ENCODE results near the gene NPEPL1. TPM values are rescaled to one million over a fixed set of nuclear protein-coding genes. Genes with fewer than 3 reads are reported as not detected.

NPEPL1 gene
- total and polyA plus RNA-seq, 2 of the 8 experiments (the other 6 are each of a cell fraction or from before 2014, with no cell fraction given) = 12.4 to 26.8 TPM

- Histone ChIP-seq H4K91ac (replicated peaks; ENCODE audit: insufficient read length, low read length) (peak overlapping the region; percentile 99), H2BK12ac (ENCODE audit: low read depth, low read length) (peak overlapping the region; percentile 100; the same call in 1 of the 2 replicates), H3K4me3 (ENCODE audit: extremely low read depth in 1 of 4, insufficient read depth in 2 of 4, low read depth in 3 of 4, low read length in 4 of 4) (peak overlapping the region in 1 of 4 experiments; percentile 39; a peak in 1 of 8 replicates), H3K9ac (replicated peaks in 1 of 4; ENCODE audit: extremely low read depth in 1 of 4, low read depth in 3 of 4, low read length in 3 of 4) (no peak overlapping the region), H4K5ac (ENCODE audit: insufficient read length, low read depth, low read length) (peak overlapping the region; percentile 76), H3K9me3 (ENCODE audit: insufficient read depth in 2 of 2, low read depth in 1 of 2, low read length in 1 of 2) (no peaks in the 10 kb centered on the region), H4K20me1 (replicated peaks in 1 of 2; ENCODE audit: control insufficient read depth in 1 of 2, insufficient read depth in 2 of 2, low read length in 2 of 2) (no peaks in the 10 kb centered on the region), H3K79me1 (ENCODE audit: low read depth, low read length) (no peaks in the 10 kb centered on the region; the same call in none of the 2 replicates), H3K4me1 (replicated peaks in 1 of 4; ENCODE audit: control insufficient read depth in 3 of 4, insufficient read depth in 4 of 4, low read length in 3 of 4) (peaks cover 16 to 33% (median 29%) of the 10 kb centered on the region in 4 experiments), H3K27ac (ENCODE audit: low read depth, low read length) (peak overlapping the region; percentile 80; the same call in 1 of the 2 replicates), H3K79me2 (ENCODE audit: control insufficient read depth in 1 of 2, insufficient read depth in 2 of 2, low read length in 2 of 2) (peaks cover 0 to 34% of the 10 kb centered on the region in 2 experiments; a peak in 2 of 4 replicates), H2BK120ac (replicated peaks; ENCODE audit: low read depth, low read length) (peak overlapping the region; percentile 99), H3K23me2 (ENCODE audit: low read depth, low read length) (0 out of 2 replicates have a peak, but pooled peaks cover 2% of the 10 kb centered on the region), H3K23ac (ENCODE audit: insufficient read length) (no peak overlapping the region), H4K8ac (ENCODE audit: extremely low read depth, insufficient read depth, low read length) (no peak overlapping the region), H2BK5ac (ENCODE audit: low read depth, low read length) (peak overlapping the region; percentile 100), H2BK20ac (ENCODE audit: low read length) (peak overlapping the region; percentile 99), H3K56ac (replicated peaks; ENCODE audit: insufficient read length, low read depth, low read length) (peak overlapping the region; percentile 88), H3K36me3 (ENCODE audit: control insufficient read depth in 2 of 4, insufficient read depth in 4 of 4, low read length in 3 of 4) (peaks cover 10 to 61% (median 19%) of the 10 kb centered on the region in 4 experiments), H2BK15ac (ENCODE audit: low read length) (no peak overlapping the region), H3K27me3 (replicated peaks in 1 of 4; ENCODE audit: control insufficient read depth in 3 of 4, extremely low read depth in 1 of 4, insufficient read depth in 3 of 4, low read length in 3 of 4) (no peaks in the 10 kb centered on the region), H2AFZ (ENCODE audit: low read length) (no peak overlapping the region), H2AK5ac (ENCODE audit: low read depth, low read length) (peak overlapping the region; percentile 100; the same call in 1 of the 2 replicates), H3K18ac (ENCODE audit: extremely low read depth, low read length) (peak overlapping the region; percentile 97), H3K14ac (ENCODE audit: insufficient read length) (no peak overlapping the region), H3K4me2 (ENCODE audit: insufficient read depth in 1 of 2, low read depth in 2 of 2, low read length in 2 of 2) (peak overlapping the region; percentile 49 to 84; a peak in 3 of 4 replicates), H3K4ac (replicated peaks; ENCODE audit: insufficient read length, low read depth, low read length) (peak overlapping the region; percentile 99)
- DNase-seq (ENCODE audit: low read depth in 1 of 2, low spot score in 2 of 2) (no peak), FAIRE-seq (no peak)
- POLR2A ChIA-PET (ENCODE audit: partially characterized antibody) = interaction anchor here (0.9 to 15.3 kb wide), 22 partner anchors 8 to 184 kb away, joined by 3 to 242 read pairs (median 5); partner anchors contain the start of genes GNAS and STX16
- CTCF ChIA-PET (ENCODE audit: partially characterized antibody) = interaction anchor here (1.0 to 4.9 kb wide), 7 partner anchors 11 to 190 kb away, joined by 3 to 34 read pairs (median 4); partner anchors contain the start of gene STX16
- TF ChIP-seq CHD1 (IDR thresholded peaks at IDR 0.05; ENCODE audit: low read depth, low read length) (0 out of 2 replicates have a peak, but pooled peaks have one; percentile 5), KDM1A (IDR thresholded peaks at IDR 0.05; ENCODE audit: borderline replicate concordance, low read length) (no peak)
- WGBS, 2 experiments (ENCODE audit: extremely low coverage in 1 of 2, insufficient coverage in 1 of 2, insufficient read length in 1 of 2, insufficient replicate concordance in 2 of 2, low coverage in 1 of 2, low lambda C conversion rate in 2 of 2, missing lambda C conversion rate in 1 of 2) = 14% methylated on average over 1 of the region's 1 CpG; no CpG with 5 or more reads in 1 of the 2 experiments
These were observed 22.5 kb upstream of the NPEPL1 start for GRCh38 chr20:58670102-58670501.

Measured in H1 (cell line).